GM19099 (cell line): ENCODE results near the gene PDHX.

Source experiments
- POLR2A ChIP-seq: IDR thresholded peaks from 3 replicates; pipeline ENCODE4 v1.6.1; 2011; ENCODE audit warnings: low read depth; ENCODE audit not compliant: insufficient read length; ENCODE audit errors: extremely low read depth

PDHX gene

GRCh38 chr11:35012467-35013191 is 96.2 kb downstream of the PDHX start:
- no peak for TF ChIP-seq POLR2A

GRCh38 chr11:35013514-35014233 is 97.3 kb downstream of the PDHX start:
- no peak for TF ChIP-seq POLR2A

- TF ChIP-seq POLR2A = no peak
These were observed 97.9 kb downstream of the PDHX start for GRCh38 chr11:35014346-35014745.

- TF ChIP-seq POLR2A = no peak
These were observed 99.4 kb downstream of the PDHX start for GRCh38 chr11:35015621-35016387.

GRCh38 chr11:35016916-35017315 is 100.5 kb downstream of the PDHX start:
- no peak for TF ChIP-seq POLR2A

- TF ChIP-seq POLR2A = no peak
These were observed 101.3 kb downstream of the PDHX start for GRCh38 chr11:35017528-35018342.

GRCh38 chr11:35021589-35021988 is 105.2 kb downstream of the PDHX start:
- TF ChIP-seq POLR2A = no peak

- TF ChIP-seq POLR2A = no peak
These were observed 113.7 kb downstream of the PDHX start for GRCh38 chr11:35029979-35030682.

GRCh38 chr11:35030716-35031213 is 114.3 kb downstream of the PDHX start:
- TF ChIP-seq POLR2A = no peak

- no peak for TF ChIP-seq POLR2A
These were observed 114.9 kb downstream of the PDHX start for GRCh38 chr11:35031346-35031745.

- TF ChIP-seq POLR2A = no peak
These were observed 115.4 kb downstream of the PDHX start for GRCh38 chr11:35031867-35032266.

- no peak for TF ChIP-seq POLR2A
These were observed 116.6 kb downstream of the PDHX start for GRCh38 chr11:35033011-35033410.

GRCh38 chr11:35034401-35034800 is 118.0 kb downstream of the PDHX start:
- TF ChIP-seq POLR2A = no peak

GRCh38 chr11:35035894-35036408 is 119.5 kb downstream of the PDHX start:
- no peak for TF ChIP-seq POLR2A
